ENCODE data around the gene RIPPLY2.
"Not testable (repeated sequence)": the region's sequence is repeated elsewhere in the genome, so short reads cannot be mapped to it uniquely, and the experiment has no call there.

Gene RIPPLY2

DNA sequence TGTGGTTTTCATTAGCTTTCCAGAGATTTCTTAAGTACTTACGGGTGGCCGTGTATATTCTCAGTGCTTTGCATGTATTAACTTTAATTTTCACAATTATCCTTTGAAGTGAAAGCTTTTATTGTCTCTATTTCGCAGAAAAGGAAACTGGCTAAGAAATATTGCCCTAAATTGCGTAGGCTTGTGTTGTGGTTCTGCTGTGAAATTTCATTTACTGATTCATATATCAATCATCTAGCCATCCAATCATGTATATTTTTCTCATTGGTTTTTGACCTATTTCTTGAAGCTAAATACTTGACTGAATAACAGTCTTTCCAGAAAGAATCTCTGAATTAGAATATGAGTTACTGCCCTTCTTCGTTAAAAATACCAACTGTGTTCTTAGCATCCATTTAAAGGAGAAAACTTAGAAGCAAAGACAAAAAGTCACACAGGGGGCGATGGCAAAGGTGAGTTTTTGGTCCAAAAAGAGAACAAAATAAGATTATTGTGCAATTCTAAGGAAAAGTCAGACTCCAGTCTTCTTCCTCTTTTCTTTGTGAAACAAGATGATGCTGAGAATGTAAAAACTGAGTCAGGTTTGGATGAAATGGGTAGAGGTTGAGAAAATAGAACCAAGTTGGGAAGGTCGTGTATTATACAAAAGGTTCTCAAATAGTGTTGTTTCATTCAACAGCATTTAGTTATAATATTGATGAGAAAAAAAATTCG, 7.8 kb downstream of the RIPPLY2 start:
- no peak for DNase-seq

DNA sequence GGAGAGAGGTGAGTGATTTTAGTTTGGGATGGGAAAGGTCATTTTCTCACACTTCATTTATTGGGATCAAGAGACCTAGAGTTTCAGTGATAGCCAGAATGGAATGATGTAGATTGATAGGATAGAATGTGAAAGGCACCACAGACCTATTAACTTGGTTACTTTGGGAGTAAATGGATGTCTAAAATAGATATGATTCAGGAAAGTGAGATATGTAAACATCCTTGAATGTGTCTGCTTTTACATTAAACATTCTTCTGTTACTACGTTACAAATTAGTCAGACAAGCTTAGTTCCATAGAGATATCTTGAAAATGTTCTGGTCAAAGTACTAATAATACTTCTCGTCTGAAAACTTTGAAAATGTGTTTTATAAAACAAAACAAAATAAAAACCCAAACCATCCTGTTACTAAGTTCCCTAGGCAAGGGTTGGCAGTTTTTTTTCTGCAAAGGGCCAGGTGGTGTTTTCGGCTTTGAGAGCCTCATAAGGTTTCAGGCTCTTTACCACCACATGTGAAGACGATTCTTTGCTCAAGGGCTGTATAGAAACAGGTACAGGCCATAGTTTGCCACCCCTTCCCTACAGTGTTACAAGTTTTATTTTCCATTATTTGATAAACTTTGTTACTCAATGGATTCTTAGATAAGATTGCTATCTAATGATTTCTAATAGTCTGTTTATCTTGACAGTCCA, 9.8 kb downstream of the RIPPLY2 start:
- DNase-seq = no peak

DNA sequence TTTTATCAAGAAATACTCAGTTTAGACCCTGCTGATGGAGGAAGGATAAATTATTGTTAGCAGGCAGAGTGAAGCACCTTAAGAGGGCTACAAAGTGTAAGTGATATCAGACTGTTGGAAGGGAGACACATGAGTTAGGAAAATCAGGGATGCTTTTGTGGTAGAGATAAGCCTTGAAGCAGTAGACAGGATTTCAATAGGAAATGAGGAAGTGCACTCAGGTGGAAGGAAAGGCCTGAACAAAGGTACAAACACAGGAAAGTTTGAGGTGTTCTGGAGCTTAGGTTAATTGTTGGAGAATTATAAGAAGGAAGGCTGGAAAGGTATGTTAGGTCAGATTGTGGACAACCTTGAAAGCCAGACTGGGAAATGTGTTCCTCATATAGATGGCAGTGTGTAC, 13.9 kb downstream of the RIPPLY2 start:
- DNase-seq = no peak

DNA sequence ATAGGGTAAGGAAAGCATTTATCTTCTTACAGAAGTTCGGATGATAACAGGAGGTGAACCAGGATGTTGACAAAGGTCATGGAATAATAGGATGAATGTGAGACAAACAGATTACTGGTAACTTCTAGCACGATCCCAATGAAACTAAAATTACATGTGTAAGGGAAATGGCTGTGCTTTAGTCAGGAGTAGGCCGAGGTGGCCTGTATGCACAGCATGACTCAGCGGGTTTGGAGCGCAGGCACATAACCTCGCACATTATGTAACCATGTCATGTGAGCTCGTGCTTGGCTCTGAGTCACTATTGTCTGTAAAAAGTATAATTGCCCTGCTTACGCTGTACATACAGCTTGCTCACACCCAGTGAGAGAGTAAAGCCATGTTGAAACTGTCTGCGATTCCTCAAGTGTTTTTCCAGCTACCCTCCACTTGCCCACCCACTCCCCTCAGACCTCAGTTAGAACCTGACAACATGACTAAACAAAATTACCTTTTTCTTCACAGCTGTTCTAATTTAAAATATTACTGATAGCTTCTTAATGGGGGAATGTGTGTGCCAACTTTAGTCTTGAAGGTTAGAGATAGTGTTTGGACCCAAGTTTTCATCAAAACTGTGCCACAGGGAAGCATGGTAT, 14.5 kb downstream of the RIPPLY2 start:
- peak; percentile 59 for DNase-seq

DNA sequence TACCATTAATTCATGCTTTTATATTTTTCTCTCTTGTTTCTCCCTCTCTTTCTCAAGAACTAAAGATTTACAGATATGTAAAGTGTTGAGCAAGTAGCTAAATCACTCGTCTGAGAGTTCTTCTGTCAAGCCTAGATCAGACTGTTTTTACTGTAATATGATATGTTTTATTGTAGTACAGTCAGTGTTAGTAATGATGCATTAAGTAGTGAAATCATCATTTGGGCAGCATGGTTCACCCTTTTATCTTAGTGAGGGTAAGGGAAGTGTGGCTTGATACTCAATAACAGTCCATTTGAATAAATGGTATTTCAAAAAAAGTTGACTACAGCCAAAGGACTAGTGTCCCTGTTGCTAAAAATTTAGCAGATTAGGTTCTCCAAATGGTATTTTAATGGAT, 15.5 kb downstream of the RIPPLY2 start:
- DNase-seq = no peak

DNA sequence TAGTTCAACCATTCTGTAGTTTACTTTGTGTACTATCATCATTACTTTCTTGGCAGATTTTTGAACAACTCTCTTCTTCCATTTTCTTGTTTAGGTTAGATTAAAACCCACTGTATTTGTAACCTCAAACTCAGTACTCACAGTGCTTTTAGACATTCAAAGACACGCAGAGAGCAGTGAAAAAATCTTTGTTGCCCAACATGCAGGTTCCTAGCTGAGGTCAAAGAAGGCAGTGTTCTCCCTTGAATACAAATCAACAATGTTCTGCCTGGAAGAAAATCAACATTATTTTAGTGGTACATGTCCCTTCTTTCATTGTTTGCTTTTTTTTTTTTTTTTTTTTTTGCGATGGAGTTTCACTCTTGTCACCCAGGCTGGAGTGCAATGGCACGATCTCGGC, 17.5 kb downstream of the RIPPLY2 start:
- DNase-seq = no peak

DNA sequence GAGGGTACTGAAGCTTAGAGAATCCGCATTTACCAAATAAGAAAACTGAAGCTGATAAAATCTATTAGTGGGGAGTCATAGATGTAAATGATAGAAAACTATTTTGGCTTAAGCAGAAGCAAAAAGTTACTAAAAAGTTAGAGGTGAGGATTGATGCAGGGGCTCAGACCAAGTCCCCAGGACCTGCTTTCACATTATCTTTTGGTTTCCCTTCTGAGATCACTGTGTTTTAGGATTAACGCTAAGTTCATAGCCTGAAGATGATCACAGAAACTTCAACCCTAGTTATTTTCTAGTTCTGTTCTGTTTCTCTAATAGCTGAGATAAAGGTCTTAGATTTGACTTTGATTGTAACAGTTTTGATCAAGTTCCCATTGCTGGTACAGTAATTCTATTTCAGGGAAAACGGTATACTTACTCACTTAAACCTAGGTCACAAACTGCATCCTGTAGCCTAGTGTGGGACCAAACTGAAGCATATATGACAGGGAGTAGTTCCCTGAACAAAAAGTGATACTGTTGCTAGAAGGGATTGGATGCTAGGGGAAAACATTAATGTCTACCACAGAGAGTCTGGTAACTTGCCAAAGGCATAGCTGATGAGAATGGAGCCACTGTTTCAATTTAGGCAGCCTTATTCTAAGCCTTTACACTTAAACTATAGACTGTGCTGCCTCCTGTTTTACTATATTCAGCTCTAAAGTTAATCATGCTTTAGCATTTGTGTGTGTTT, 19.4 kb downstream of the RIPPLY2 start:
- DNase-seq = no peak

DNA sequence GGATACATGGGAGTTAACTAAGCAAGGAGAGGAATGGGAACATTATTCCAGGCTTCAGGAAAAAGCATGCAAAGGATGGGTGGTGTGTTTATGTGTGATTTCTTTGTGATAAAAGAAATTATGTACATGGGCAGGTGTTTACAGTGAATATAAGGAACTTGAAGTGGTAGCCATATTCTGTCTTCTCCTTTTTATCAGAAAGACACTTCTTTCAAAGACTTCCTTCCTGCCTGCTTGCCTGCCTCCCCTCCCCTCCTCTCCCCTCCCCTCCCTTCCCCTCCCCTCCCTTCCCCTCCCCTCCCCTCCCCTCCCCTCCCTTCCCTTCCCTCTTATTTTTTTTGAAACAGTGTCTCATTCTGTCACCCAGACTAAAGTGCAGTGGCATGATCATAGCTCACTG, 20.7 kb downstream of the RIPPLY2 start:
- no peak for DNase-seq

DNA sequence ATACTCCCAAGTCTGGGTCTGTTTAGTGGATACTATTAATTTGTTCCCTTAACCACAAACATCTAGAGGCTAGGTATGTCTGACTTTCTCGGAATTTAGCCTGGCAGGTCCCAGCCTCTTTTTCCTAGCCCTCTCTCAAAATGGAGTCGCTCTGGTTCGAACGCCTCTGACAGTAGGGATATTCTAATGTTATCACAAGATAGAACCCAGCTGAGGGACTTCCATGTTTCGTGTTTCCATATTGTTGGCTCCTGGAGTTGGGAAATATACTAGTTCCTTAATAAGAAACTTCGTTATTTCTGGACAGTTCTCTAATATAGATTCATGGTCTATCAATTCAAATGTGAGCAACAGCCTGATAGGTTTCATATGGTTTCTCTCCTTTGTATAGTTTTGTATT, 22.7 kb downstream of the RIPPLY2 start:
- DNase-seq = no peak

DNA sequence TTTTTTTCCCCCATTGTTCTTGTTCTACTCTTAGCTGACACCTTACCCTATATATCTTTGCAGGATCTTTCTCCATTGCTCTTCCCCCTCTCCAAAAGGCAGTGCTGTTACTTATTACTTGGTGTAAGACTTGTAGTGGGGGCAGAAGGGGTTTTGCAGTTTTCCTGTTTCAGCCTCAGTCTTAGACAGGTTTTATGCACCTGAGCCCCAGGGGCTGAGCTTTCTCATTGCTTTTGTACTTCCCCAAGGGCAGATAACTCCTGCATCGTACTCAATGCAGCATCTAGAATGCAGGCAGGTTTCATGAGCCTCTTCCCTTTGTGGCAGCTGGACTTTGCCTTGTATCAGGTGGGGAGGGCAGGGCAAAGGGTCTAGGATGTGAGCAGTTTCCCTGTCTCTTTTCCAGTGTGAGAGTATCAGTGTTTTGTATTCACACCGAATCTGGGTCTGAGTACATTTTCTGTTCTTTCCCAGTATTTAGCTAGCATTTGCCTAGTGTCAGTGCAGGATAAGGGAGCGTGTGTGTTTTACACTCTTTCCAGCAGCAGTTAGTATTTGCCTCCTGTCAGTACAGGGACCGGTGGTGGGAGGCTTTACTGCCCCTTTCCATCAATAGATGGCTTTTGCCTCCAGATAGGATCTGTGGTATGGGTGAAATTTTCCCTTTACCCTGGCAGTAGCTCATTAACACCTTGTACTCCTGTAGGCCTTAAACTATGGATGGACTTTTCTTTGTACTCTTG, 25.9 kb downstream of the RIPPLY2 start:
- DNase-seq = no peak

DNA sequence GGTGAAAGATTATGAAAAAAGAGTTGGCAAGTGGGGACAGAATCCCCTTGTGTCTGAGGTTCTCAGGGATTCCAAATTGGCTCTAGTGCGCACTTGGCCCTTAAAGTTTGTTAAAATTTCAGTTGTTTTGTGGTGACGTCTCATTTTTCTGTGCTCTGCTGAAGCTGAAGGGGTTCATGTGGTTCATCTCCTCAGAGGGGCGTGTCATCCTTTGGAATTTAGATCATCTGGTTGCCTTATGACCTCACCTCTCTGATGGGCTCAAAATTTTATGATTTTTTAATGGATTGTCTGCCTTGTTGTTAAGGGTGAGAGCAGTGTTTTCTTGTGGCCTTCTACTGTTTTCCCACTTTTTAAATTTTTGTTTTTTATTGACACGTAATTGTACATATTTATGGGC, 26.6 kb downstream of the RIPPLY2 start:
- no peak for DNase-seq

DNA sequence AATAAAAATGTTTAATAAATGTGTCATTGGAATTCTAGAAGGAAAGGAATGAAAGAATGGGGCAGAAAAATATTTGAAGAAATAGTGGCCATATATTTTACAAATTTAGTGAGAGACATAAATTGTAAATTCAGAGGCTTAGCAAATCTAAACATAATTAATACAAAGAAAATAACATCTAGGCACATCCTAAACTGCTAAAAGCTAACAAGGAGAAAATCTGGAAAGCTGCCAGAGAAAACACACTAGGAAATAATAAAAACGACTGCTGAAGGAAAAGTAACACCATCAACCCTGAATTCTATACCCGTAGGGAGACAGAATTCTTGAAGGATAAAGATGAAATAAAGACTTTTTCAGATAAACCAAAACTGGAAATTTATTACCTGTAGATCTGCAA, 30.1 kb downstream of the RIPPLY2 start:
- DNase-seq = no peak

DNA sequence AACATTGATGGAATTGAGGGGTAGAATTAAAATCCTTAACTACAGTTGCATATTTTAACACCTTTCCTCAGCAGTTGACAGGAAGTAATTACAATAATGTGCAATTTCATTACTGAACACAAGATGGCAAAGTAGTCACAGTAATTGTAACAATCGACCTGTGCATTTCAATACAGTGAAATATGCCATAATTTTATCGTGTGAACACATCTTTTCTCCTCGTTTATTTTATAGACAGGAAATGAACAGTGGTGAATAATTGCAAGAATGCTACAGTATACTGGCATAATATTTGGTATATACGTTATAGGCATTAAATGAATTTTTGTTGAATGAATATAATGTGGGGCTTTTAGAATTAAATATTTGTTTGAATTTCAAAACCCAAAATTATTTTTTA, 31.4 kb downstream of the RIPPLY2 start:
- DNase-seq = no peak

DNA sequence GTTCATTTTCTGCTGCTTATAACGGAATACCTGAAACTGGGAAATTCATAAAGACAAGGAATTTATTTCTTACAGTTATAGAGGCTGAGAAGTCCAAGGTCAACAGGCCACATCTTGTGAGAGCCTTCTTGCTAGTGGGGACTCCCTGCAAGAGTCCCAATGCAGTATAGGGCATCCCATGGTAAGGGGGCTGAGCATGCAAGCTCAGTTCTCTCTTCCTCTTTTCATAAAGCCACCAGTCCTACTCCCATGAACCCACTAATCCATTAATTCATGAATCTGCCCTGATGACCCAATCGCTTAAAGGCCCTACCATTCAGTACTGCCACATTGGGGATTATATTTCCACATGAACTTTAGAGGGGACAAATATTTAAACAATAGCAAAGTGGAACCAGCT, 32.8 kb downstream of the RIPPLY2 start:
- DNase-seq = no peak

DNA sequence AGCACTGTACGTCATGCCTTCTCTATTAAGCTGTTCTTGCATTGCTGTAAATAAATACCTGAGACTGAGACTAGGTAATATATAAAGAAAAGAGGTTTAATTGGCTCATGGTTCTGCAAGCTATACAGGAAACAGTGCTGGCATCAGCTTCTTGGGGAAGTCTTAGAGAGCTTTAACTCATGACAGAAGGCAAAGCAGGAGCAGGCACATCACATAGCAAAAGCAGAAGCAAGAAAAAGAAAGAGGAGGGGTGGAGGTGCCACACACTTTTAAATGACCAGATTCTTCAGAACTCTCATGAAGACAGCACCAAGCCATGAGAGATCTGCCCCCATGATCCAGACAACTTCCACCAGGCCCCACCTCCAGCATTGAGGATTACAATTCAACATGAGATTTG, 36.5 kb downstream of the RIPPLY2 start:
- DNase-seq = no peak

DNA sequence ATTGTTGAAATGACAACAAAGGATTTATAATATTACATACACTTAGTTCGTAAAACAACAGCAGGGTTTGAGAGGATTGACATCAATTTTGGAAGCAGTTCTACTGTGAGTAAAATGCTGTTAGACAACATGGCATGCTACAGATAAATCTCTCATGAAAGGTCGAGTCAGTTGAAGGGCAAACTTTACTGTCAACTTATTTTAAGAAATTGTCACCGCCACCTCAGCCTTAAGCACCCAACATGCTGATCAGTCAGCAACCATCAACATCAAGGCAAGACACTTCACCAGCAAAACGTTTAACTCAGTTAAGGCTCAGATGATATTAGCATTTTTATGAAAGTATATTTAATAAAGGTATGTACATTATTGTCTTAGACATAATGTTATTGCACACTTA, 37.4 kb downstream of the RIPPLY2 start:
- DNase-seq = no peak

DNA sequence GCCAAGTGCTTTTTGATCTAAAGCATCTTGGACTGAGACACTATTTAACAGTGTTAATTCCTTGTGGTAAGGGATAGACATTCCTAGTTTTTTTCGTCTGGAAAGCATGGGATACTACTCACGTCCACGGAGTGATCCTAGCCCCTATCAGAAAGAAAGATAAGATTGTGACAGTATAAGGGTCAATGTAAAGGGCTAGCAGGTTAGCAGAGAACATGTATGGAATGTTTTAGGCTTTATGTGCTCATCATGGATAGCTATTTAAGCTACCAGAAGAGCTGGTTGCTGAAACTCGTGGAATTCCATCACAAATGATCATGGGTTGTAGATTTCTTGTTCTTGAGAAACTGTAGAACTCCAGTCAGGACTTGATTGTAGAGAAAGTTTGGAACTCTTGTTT, 38.4 kb downstream of the RIPPLY2 start:
- no peak for DNase-seq

DNA sequence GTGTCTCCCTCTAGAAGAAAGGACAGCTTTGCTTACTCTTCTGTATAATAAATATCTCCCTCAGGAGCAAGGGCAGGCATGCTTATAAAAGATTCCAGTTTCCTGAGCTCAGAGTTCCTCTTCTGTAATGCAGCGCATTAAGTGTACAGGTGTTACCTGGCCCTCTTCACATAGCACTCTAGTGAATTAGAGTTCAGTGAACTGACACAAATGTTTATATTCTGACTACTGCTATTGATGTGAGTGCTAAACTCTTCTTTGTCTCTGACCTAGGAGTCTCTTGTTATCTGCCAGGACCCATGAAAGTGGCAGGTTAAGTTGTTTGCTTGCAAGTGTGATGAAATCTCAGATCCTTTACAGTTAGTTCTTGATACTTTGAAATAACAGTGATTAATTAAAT, 39.9 kb downstream of the RIPPLY2 start:
- DNase-seq = no peak

DNA sequence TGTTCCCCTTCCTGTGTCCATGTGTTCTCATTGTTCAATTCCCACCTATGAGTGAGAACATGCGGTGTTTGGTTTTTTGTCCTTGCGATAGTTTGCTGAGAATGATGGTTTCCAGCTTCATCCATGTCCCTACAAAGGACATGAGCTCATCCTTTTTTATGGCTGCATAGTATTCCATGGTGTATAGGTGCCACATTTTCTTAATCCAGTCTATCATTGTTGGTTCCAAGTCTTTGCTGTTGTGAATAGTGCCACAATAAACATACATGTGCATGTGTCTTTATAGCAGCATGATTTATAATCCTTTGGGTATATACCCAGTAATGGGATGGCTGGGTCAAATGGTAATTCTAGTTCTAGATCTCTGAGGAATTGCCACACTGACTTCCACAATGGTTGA, 43.9 kb downstream of the RIPPLY2 start:
- not testable (repeated sequence) for DNase-seq

DNA sequence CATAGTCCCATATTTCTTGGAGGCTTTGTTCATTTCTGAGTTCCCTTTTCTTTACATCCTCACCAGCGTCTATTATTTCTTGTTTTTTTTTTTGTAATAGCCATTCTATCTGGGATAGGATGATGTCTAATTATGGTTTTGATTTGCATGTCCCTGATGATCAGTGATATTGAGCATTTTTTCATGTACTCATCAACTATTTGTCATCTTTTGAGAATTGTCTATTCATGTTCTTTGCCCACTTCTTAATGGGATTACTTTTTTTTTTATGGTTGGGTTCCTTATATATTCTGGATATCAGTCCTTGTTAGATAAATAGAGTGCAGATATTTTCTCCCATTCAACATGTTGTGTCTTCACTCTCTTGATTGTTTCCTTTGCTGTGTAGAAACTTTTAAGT, 48.5 kb downstream of the RIPPLY2 start:
- DNase-seq = no peak

DNA sequence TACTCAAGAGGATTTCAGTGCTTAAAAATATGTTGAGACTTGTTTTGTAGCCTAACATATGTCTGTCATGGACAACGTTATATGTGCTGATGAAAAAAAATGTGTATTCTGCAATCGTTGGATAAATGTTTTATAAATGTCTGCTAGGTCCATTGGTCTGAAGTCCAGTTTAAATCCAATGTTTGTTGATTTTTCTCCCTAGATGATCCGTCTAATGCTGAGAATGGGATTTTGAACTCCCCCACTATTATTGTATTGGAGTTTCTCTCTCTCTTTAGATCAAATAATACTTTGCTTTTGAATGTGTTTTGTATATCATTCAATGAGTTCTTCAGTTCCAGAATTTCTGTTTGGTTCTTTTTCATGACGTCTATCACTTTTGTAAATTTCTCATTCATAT, 51.2 kb downstream of the RIPPLY2 start:
- DNase-seq = no peak

DNA sequence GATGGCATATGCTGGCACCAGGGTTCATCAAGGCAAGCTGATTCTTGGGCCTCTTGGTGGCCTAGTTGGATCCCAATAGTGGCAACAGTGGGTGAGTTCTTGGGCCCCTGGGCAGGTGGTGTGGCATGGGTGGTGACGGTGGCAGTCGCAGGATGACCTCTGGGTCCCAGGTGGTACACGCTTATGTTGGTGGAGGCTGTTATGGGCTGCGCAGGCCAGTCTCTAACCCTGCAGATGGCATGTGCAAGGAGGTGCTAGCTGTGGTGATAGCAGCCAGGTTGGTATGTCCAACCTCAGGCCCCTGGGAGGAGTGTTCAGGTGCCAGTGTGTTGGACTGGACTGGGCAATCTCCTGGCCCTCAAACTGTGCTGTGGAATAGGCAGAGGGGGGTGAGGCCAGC, 52.5 kb downstream of the RIPPLY2 start:
- no peak for DNase-seq

Data from islet precursor cell (in vitro differentiated cells).